Activated CD4-positive, alpha-beta T cell treated with anti-CD3 and anti-CD28 coated beads for 36 hours (primary cell): ENCODE measurements around the gene SYNE1. TPM values are rescaled to one million over a fixed set of nuclear protein-coding genes. Genes with fewer than 3 reads are reported as not detected.
"Not testable (repeated sequence)": the region's sequence is repeated elsewhere in the genome, so short reads cannot be mapped to it uniquely, and the experiment has no call there.

Experiments used
- ATAC-seq: fragments of 200-7000 bp; cut with Tn5 transposase; one replicate; pipeline ENCODE4 v1.10.0; 2021; ENCODE audit warnings: mild to moderate bottlenecking, moderate library complexity
- CTCF ChIA-PET: fragments of 350-600 bp; sonication (Branson Sonifier 250); formaldehyde crosslinking; loops from one replicate; lab custom pipeline; 2021; ENCODE audit warnings: antibody characterized with exemption; lab: Charles Lee
- POLR2A ChIA-PET: fragments of 350-600 bp; sonication (Branson Sonifier 250); formaldehyde crosslinking; loops from one replicate; lab custom pipeline; 2021; ENCODE audit warnings: antibody characterized with exemption, inconsistent platforms; lab: Charles Lee
- DNase-seq: peaks from one replicate; pipeline ENCODE4 v3.0.0-alpha.2; 2020
- H3K27ac Mint-ChIP-seq: one replicate; pipeline ENCODE4 v1.8.0; 2021; ENCODE audit warnings: mixed read lengths
- H3K27me3 Mint-ChIP-seq: one replicate; pipeline ENCODE4 v1.8.0; 2021; ENCODE audit warnings: mixed read lengths
- H3K36me3 Mint-ChIP-seq: one replicate; pipeline ENCODE4 v1.8.0; 2021; ENCODE audit warnings: low read depth, mixed read lengths
- H3K4me1 Mint-ChIP-seq: one replicate; pipeline ENCODE4 v1.8.0; 2021; ENCODE audit warnings: mixed read lengths
- H3K4me3 Mint-ChIP-seq: one replicate; pipeline ENCODE4 v1.8.0; 2021; ENCODE audit warnings: mild to moderate bottlenecking, moderate library complexity, mixed read lengths
- H3K9me3 Mint-ChIP-seq: one replicate; pipeline ENCODE4 v1.8.0; 2021; ENCODE audit warnings: low read depth, mixed read lengths
- intact Hi-C, 2 experiments: fragments of 100-400 bp; cut with DNase I in 1 of 2; cut with micrococcal nuclease in 1 of 2; formaldehyde crosslinking; loops; one replicate each; pipeline versions ENCODE4 v1.14.2 to v1.15.1; 2022 to 2024; cut with DNase I, micrococcal nuclease
- total RNA-seq, 2 experiments: library from RNA; stranded (reverse); gene quantifications; one replicate each; pipeline ENCODE4 v1.2.3, GENCODE V29; 2021

The SYNE1 gene
- total RNA-seq, 2 experiments from 2014 or later = 20.8 to 21.9 TPM

GRCh38 chr6:152614776-152615175 lies 22.4 kb downstream of the SYNE1 start:
- DNase-seq, ATAC-seq, intact Hi-C loops, H3K9me3 Mint-ChIP-seq, H3K36me3 Mint-ChIP-seq, H3K27me3 Mint-ChIP-seq, H3K4me1 Mint-ChIP-seq, H3K4me3 Mint-ChIP-seq, H3K27ac Mint-ChIP-seq, CTCF ChIA-PET, POLR2A ChIA-PET: not testable (repeated sequence)

GRCh38 chr6:152609125-152609670 lies 28.0 kb downstream of the SYNE1 start:
- peaks cover 7% of the 10 kb centered on the region for H3K27me3 Mint-ChIP-seq
- no peak for DNase-seq
- CTCF ChIA-PET = no interaction called here

DNA sequence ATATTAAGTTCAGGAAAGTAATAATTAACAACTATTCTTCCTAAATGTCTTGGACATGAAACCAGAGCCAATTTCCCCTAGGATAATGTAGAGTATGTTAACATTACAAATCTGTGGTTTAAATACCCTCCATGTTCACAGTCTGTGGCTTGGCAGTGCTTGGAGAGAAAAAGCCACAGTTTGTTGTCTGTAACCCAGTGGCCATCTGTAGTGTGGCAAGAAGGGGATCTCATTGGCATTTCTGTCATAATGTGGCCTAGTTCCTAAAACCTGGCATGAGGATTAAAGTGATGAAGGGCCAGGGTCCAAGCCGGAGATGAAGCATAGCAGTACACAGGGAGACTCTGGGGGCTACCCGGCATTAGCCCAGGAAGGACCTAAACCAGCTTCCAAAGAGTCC lies 31.2 kb downstream of the SYNE1 start:
- H3K4me1 Mint-ChIP-seq = no peaks in the 10 kb centered on the region
- POLR2A ChIA-PET = no interaction called here
- H3K36me3 Mint-ChIP-seq = no peaks in the 10 kb centered on the region
- no peaks in the 10 kb centered on the region for H3K9me3 Mint-ChIP-seq
- ATAC-seq (no peak), DNase-seq (no peak)
- H3K4me3 Mint-ChIP-seq = no peak overlapping the region
- H3K27me3 Mint-ChIP-seq = peaks cover 9% of the 10 kb centered on the region
- CTCF ChIA-PET = no interaction called here
- H3K27ac Mint-ChIP-seq = no peak overlapping the region
- intact Hi-C loops = no loop called here

More at GRCh38 chr6:152609125-152609670, 28.0 kb downstream of the SYNE1 start:
- intact Hi-C loops = no loop called here
- H3K9me3 Mint-ChIP-seq = no peaks in the 10 kb centered on the region
- ATAC-seq = no peak
- H3K4me3 Mint-ChIP-seq = no peak overlapping the region
- H3K27ac Mint-ChIP-seq = no peak overlapping the region
- POLR2A ChIA-PET = no interaction called here
- no peaks in the 10 kb centered on the region for H3K36me3 Mint-ChIP-seq
- no peaks in the 10 kb centered on the region for H3K4me1 Mint-ChIP-seq

DNA sequence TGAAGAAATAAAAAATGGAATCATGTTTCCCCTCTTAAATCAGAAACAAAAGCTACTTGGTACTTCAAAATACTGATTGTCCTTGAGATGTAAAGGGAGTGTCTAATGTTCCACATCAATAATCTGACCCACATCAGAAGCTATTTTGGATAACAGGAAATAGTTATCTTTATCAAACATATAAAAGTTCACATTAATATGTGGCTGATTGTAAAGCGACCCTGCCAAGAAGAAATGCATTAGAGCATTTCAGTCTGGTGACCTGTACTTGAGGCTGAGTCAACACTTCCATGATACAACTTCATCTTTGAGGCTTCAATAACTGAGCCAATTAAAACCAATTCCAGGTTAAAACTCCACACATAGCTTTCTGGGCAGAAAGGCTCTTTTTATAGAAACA lies 31.8 kb downstream of the SYNE1 start:
- ChIA-PET POLR2A (no interaction called here), CTCF (no interaction called here)
- ATAC-seq (no peak), DNase-seq (no peak)
- Mint-ChIP-seq H3K4me3 (no peak overlapping the region), H3K27ac (no peak overlapping the region), H3K4me1 (no peaks in the 10 kb centered on the region), H3K9me3 (no peaks in the 10 kb centered on the region), H3K36me3 (no peaks in the 10 kb centered on the region), H3K27me3 (peaks cover 8% of the 10 kb centered on the region)
- intact Hi-C loops = no loop called here

DNA sequence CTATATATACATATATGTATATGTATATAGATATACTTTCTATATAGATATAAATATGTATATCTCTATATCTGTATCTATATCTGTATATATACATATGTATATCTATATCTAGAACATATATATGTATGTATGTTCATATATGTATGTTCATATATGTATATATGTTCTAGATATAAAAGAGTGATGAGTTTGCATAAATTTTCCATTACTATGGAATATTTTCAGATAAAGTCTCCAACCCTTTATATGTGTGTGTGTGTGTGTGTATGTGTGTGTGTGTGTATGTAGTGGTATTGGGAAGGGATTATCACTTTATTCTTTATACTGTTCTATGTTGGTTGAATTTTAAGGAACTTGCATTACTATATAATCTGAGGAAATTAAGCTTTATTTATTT lies 33.3 kb downstream of the SYNE1 start:
- ATAC-seq = no peak
- Mint-ChIP-seq H3K36me3 (no peaks in the 10 kb centered on the region), H3K27me3 (peaks cover 11% of the 10 kb centered on the region), H3K4me3 (no peak overlapping the region), H3K9me3 (no peaks in the 10 kb centered on the region), H3K27ac (no peak overlapping the region), H3K4me1 (no peaks in the 10 kb centered on the region)
- no peak for DNase-seq
- intact Hi-C loops = no loop called here
- POLR2A ChIA-PET = no interaction called here
- CTCF ChIA-PET = no interaction called here

GRCh38 chr6:152600022-152600421 lies 37.1 kb downstream of the SYNE1 start:
- no peak overlapping the region for H3K27ac Mint-ChIP-seq
- no peak for DNase-seq

DNA sequence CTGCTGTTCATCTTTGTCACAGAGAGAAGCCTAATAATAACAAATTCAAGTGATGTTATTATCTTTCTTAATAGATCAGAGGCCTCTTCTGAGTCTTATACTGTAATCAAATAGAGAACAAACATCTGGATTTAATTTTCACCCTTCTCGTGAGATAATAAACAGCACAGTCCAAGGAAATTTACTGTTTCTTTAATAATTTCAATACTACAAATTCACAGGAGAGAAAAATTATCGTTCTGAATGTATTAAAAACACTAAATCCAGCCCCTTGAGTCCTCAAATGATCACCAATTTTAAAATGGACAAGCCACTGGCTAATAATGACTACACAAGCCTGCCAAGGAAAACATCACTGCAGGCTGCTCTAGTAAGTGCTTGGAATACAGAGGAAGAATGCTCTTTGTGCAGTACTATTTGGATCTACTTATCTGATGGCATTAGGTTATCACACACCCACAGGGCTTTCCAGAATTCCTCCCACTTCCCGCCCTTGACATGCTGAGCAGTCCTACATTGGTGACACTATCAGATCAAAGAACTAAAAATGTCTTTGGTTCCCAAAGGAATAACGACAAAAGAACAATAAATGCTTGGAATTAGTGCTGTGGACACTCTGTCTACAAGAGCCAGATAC lies 38.1 kb downstream of the SYNE1 start:
- H3K36me3 Mint-ChIP-seq = no peaks in the 10 kb centered on the region
- CTCF ChIA-PET = no interaction called here
- ATAC-seq (no peak), DNase-seq (no peak)
- no peak overlapping the region for H3K4me3 Mint-ChIP-seq
- H3K27me3 Mint-ChIP-seq = peaks cover 10% of the 10 kb centered on the region
- intact Hi-C loops = no loop called here
- no peaks in the 10 kb centered on the region for H3K4me1 Mint-ChIP-seq
- POLR2A ChIA-PET = no interaction called here
- H3K9me3 Mint-ChIP-seq = no peaks in the 10 kb centered on the region
- H3K27ac Mint-ChIP-seq = no peak overlapping the region

More at GRCh38 chr6:152600022-152600421, 37.1 kb downstream of the SYNE1 start:
- Mint-ChIP-seq H3K27me3 (peaks cover 10% of the 10 kb centered on the region), H3K4me3 (no peak overlapping the region), H3K9me3 (no peaks in the 10 kb centered on the region), H3K4me1 (no peaks in the 10 kb centered on the region), H3K36me3 (no peaks in the 10 kb centered on the region)
- intact Hi-C loops = no loop called here
- POLR2A ChIA-PET = no interaction called here
- ATAC-seq = no peak
- CTCF ChIA-PET = no interaction called here

GRCh38 chr6:152598421-152598820 lies 38.7 kb downstream of the SYNE1 start:
- peaks cover 10% of the 10 kb centered on the region for H3K27me3 Mint-ChIP-seq
- DNase-seq (no peak), ATAC-seq (no peak)
- H3K36me3 Mint-ChIP-seq = no peaks in the 10 kb centered on the region
- no peak overlapping the region for H3K4me3 Mint-ChIP-seq
- no peaks in the 10 kb centered on the region for H3K4me1 Mint-ChIP-seq
- no peak overlapping the region for H3K27ac Mint-ChIP-seq
- CTCF ChIA-PET = interaction anchor here (0.9 kb wide), 1 partner anchor 45 kb away, joined by 3 read pairs; no protein-coding TSS in a partner anchor
- POLR2A ChIA-PET = no interaction called here
- H3K9me3 Mint-ChIP-seq = no peaks in the 10 kb centered on the region
- intact Hi-C loops = no loop called here

DNA sequence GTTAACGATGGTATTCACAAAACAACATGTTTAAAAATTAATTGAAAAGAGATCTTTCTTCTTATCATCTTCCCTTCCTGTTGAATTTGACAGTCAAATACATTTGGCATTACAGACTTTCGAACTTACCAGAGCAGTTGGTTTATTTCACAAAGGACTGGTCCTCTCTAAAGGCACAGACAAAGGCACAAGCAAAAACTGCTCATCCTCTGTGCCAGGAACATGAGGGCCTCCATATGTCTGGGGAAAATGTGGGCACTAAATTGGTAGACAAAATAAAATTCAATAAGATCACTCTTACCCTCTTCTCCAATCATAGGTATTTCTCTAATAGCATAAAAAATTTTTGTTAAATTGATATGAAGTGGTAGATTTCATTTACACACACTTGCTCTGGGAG lies 40.4 kb downstream of the SYNE1 start:
- Mint-ChIP-seq H3K4me3 (no peak overlapping the region), H3K4me1 (no peaks in the 10 kb centered on the region), H3K9me3 (no peaks in the 10 kb centered on the region), H3K27me3 (peaks cover 6% of the 10 kb centered on the region), H3K36me3 (no peaks in the 10 kb centered on the region), H3K27ac (no peak overlapping the region)
- ChIA-PET POLR2A (no interaction called here), CTCF (no interaction called here)
- no peak for ATAC-seq
- intact Hi-C loops = no loop called here
- no peak for DNase-seq

DNA sequence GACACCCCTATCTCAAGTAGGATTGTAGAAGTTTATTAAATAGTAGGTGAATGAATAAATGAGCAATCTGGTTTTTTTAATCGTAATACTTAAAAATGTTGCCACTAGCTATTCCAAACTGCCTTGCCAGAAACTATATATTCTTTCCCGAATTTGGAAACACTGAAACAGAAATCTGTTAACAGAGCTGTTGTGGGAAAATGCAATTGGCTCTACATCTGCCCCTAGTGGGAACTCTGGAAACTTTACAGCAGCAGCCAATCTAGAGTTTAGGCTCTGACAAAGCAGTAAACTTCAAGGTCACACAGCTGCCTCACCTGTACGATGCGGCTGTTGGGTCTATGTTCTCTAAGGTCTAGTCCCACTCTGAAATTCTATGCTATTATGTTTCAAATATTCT lies 41.7 kb downstream of the SYNE1 start:
- no peak overlapping the region for H3K4me3 Mint-ChIP-seq
- H3K27ac Mint-ChIP-seq = no peak overlapping the region
- DNase-seq = no peak
- H3K27me3 Mint-ChIP-seq = peaks cover 6% of the 10 kb centered on the region
- CTCF ChIA-PET = no interaction called here
- POLR2A ChIA-PET = no interaction called here
- no peaks in the 10 kb centered on the region for H3K36me3 Mint-ChIP-seq
- H3K9me3 Mint-ChIP-seq = no peaks in the 10 kb centered on the region
- no peak for ATAC-seq
- intact Hi-C loops = no loop called here
- no peaks in the 10 kb centered on the region for H3K4me1 Mint-ChIP-seq

DNA sequence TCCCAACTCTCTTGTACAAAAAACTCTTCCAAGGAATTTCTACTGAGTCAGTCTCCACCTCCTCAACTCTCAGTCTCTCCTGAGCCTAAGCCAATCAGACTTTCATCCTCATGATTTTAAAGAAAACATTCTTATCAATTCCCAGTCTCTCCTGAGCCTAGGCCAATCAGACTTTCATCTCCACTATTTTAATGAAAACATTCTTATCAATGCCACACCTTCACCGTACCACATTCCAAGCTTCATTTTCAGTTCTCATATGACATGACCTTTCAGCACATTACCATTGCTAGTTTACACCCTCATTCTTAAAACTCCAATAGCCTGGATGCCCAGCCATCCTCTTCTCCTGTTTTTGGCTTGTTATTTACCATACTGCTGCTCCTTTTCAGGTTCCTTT lies 42.5 kb downstream of the SYNE1 start:
- DNase-seq (no peak), ATAC-seq (no peak)
- Mint-ChIP-seq H3K27ac (no peak overlapping the region), H3K36me3 (no peaks in the 10 kb centered on the region), H3K27me3 (peaks cover 4% of the 10 kb centered on the region), H3K4me1 (no peaks in the 10 kb centered on the region), H3K9me3 (no peaks in the 10 kb centered on the region), H3K4me3 (no peak overlapping the region)
- POLR2A ChIA-PET = no interaction called here
- intact Hi-C loops = no loop called here
- CTCF ChIA-PET = no interaction called here

- no peaks in the 10 kb centered on the region for H3K4me1 Mint-ChIP-seq
- intact Hi-C loops = no loop called here
- no peak overlapping the region for H3K27ac Mint-ChIP-seq
- H3K27me3 Mint-ChIP-seq = peaks cover 2% of the 10 kb centered on the region
- H3K36me3 Mint-ChIP-seq = no peaks in the 10 kb centered on the region
- POLR2A ChIA-PET = no interaction called here
- CTCF ChIA-PET = no interaction called here
- H3K4me3 Mint-ChIP-seq = no peak overlapping the region
- ATAC-seq = no peak
- no peaks in the 10 kb centered on the region for H3K9me3 Mint-ChIP-seq
- DNase-seq = no peak
These were observed 48.7 kb downstream of the SYNE1 start for GRCh38 chr6:152588456-152588855.
